ENCODE measurements around the gene ARMC3.

The ARMC3 gene

GRCh38 chr10:22945934-22946673, 18.3 kb downstream of the ARMC3 start:
- TF ChIP-seq CTCF (IDR thresholded peaks at IDR 0.05; ENCODE audit: low read depth, low read length), result no peak
- no peak for DNase-seq (ENCODE audit: low read depth, low spot score)
- no peak overlapping the region for H3K4me3 ChIP-seq (ENCODE audit: low read depth, low read length)
- in situ Hi-C loops (cut with HindIII; ENCODE audit: low sequenced_read_pairs), result no loop called here

GRCh38 chr10:22954970-22955369, 27.1 kb downstream of the ARMC3 start:
- in situ Hi-C loops (cut with HindIII; ENCODE audit: low sequenced_read_pairs), result no loop called here
- TF ChIP-seq CTCF (IDR thresholded peaks at IDR 0.05; ENCODE audit: low read depth, low read length), result no peak
- no peak overlapping the region for H3K4me3 ChIP-seq (ENCODE audit: low read depth, low read length)
- no peak for DNase-seq (ENCODE audit: low read depth, low spot score)

- DNase-seq (ENCODE audit: low read depth, low spot score), result no peak
- H3K4me3 ChIP-seq (ENCODE audit: low read depth, low read length), result no peak overlapping the region
- TF ChIP-seq CTCF (IDR thresholded peaks at IDR 0.05; ENCODE audit: low read depth, low read length), result no peak
- in situ Hi-C loops (cut with HindIII; ENCODE audit: low sequenced_read_pairs), result no loop called here
Observed at GRCh38 chr10:22958338-22958737, 30.5 kb downstream of the ARMC3 start.

GRCh38 chr10:22959292-22959691, 31.4 kb downstream of the ARMC3 start:
- no peak for TF ChIP-seq CTCF (IDR thresholded peaks at IDR 0.05; ENCODE audit: low read depth, low read length)
- no peak for DNase-seq (ENCODE audit: low read depth, low spot score)
- H3K4me3 ChIP-seq (ENCODE audit: low read depth, low read length), result no peak overlapping the region
- in situ Hi-C loops (cut with HindIII; ENCODE audit: low sequenced_read_pairs), result no loop called here

- in situ Hi-C loops (cut with HindIII; ENCODE audit: low sequenced_read_pairs), result no loop called here
- H3K4me3 ChIP-seq (ENCODE audit: low read depth, low read length), result no peak overlapping the region
- no peak for DNase-seq (ENCODE audit: low read depth, low spot score)
- no peak for TF ChIP-seq CTCF (IDR thresholded peaks at IDR 0.05; ENCODE audit: low read depth, low read length)
Observed at GRCh38 chr10:22959950-22960349, 32.1 kb downstream of the ARMC3 start.

DNA sequence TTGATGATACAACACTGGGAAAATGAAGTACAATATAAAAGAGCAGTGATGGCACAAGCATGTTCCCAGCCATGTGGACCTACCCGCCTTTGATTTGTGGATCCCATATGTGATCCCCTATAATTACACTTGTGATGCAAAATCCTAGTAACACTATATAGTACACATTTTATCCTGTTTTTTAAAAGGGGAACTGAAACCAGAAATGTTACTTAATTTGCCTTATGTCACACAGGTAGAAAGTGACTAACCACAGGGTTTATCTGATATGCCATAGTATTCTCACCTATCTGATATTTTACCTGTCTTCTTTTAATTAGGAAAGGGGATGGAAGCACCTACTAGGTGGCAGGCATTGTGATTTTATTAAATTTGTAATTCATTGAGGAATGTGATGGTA, 35.0 kb downstream of the ARMC3 start:
- no peak overlapping the region for H3K4me3 ChIP-seq (ENCODE audit: low read depth, low read length)
- no peak for DNase-seq (ENCODE audit: low read depth, low spot score)
- no peak for TF ChIP-seq CTCF (IDR thresholded peaks at IDR 0.05; ENCODE audit: low read depth, low read length)
- in situ Hi-C loops (cut with HindIII; ENCODE audit: low sequenced_read_pairs), result no loop called here
